ENCODE data around the gene PASK. TPM values are rescaled to one million over a fixed set of nuclear protein-coding genes. Genes with fewer than 3 reads are reported as not detected.

Gene PASK
- total RNA-seq, 1 experiment from 2014 or later = 80.9 TPM

DNA sequence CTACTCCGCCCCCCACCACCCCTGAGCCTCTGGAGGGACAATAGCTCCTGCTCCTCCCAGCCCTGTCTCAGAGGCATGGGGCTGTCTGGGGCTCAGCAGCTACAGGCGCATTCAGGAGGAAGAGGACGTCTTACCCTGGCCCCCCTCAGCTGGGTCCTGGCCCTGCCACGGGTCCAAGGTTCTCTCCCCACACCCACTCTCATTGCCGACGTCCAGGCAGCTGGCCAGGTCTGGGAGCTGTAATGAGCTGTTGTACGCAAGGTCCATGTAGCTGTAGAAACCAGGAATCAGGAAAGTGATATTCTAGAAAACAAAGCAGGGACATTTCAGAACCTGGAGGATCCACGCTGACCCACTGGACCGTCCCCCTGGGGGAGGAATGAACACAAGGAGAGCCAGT is 13.5 kb downstream of the PASK start:
- no peak for ATAC-seq
- Mint-ChIP-seq H3K4me3 (no peak overlapping the region), H3K9me3 (peaks cover 3% of the 10 kb centered on the region; the same call in 1 of the 2 replicates), H3K36me3 (peaks cover 34% of the 10 kb centered on the region), H3K4me1 (no peaks in the 10 kb centered on the region), H3K27ac (no peak overlapping the region), H3K27me3 (ENCODE audit: low read depth) (no peaks in the 10 kb centered on the region)
- ChIA-PET CTCF (no interaction called here), POLR2A (no interaction called here)
- TF ChIP-seq MAX (CRISPR knock-in tag; IDR thresholded peaks at IDR 0.05) (no peak), NFATC4 (CRISPR knock-in tag; IDR thresholded peaks at IDR 0.05) (no peak), MYBL2 (CRISPR knock-in tag; IDR thresholded peaks at IDR 0.05) (no peak), AFF4 (CRISPR knock-in tag; IDR thresholded peaks at IDR 0.05; ENCODE audit: borderline replicate concordance) (no peak), CDX4 (CRISPR knock-in tag; IDR thresholded peaks at IDR 0.05; ENCODE audit: borderline replicate concordance) (no peak), FOXP1 (CRISPR knock-in tag; IDR thresholded peaks at IDR 0.05; ENCODE audit: borderline replicate concordance) (no peak), TEAD4 (CRISPR knock-in tag; IDR thresholded peaks at IDR 0.05) (no peak), ESRRA (CRISPR knock-in tag; IDR thresholded peaks at IDR 0.05; ENCODE audit: borderline replicate concordance) (no peak), MLX (CRISPR knock-in tag; IDR thresholded peaks at IDR 0.05) (no peak), NFYB (CRISPR knock-in tag; conservative IDR thresholded peaks at IDR 0.05; ENCODE audit: low read depth) (no peak), PRDM15 (CRISPR knock-in tag; IDR thresholded peaks at IDR 0.05) (no peak), ZNF138 (CRISPR knock-in tag; conservative IDR thresholded peaks at IDR 0.05) (no peak), ELF4 (CRISPR knock-in tag; IDR thresholded peaks at IDR 0.05; ENCODE audit: low read depth) (no peak), EMX1 (CRISPR knock-in tag; IDR thresholded peaks at IDR 0.05) (no peak)
- TF ChIP-seq, protein P1, sequence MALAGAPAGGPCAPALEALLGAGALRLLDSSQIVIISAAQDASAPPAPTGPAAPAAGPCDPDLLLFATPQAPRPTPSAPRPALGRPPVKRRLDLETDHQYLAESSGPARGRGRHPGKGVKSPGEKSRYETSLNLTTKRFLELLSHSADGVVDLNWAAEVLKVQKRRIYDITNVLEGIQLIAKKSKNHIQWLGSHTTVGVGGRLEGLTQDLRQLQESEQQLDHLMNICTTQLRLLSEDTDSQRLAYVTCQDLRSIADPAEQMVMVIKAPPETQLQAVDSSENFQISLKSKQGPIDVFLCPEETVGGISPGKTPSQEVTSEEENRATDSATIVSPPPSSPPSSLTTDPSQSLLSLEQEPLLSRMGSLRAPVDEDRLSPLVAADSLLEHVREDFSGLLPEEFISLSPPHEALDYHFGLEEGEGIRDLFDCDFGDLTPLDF (CRISPR knock-in tag; IDR thresholded peaks at IDR 0.05) = no peak
- TF ChIP-seq, protein P2, sequence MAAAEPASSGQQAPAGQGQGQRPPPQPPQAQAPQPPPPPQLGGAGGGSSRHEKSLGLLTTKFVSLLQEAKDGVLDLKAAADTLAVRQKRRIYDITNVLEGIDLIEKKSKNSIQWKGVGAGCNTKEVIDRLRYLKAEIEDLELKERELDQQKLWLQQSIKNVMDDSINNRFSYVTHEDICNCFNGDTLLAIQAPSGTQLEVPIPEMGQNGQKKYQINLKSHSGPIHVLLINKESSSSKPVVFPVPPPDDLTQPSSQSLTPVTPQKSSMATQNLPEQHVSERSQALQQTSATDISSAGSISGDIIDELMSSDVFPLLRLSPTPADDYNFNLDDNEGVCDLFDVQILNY (CRISPR knock-in tag; IDR thresholded peaks at IDR 0.05) = no peak
- TF ChIP-seq, protein P3, sequence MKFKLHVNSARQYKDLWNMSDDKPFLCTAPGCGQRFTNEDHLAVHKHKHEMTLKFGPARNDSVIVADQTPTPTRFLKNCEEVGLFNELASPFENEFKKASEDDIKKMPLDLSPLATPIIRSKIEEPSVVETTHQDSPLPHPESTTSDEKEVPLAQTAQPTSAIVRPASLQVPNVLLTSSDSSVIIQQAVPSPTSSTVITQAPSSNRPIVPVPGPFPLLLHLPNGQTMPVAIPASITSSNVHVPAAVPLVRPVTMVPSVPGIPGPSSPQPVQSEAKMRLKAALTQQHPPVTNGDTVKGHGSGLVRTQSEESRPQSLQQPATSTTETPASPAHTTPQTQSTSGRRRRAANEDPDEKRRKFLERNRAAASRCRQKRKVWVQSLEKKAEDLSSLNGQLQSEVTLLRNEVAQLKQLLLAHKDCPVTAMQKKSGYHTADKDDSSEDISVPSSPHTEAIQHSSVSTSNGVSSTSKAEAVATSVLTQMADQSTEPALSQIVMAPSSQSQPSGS (CRISPR knock-in tag; IDR thresholded peaks at IDR 0.05; ENCODE audit: borderline replicate concordance, low read depth) = no peak
- TF ChIP-seq, protein P4, sequence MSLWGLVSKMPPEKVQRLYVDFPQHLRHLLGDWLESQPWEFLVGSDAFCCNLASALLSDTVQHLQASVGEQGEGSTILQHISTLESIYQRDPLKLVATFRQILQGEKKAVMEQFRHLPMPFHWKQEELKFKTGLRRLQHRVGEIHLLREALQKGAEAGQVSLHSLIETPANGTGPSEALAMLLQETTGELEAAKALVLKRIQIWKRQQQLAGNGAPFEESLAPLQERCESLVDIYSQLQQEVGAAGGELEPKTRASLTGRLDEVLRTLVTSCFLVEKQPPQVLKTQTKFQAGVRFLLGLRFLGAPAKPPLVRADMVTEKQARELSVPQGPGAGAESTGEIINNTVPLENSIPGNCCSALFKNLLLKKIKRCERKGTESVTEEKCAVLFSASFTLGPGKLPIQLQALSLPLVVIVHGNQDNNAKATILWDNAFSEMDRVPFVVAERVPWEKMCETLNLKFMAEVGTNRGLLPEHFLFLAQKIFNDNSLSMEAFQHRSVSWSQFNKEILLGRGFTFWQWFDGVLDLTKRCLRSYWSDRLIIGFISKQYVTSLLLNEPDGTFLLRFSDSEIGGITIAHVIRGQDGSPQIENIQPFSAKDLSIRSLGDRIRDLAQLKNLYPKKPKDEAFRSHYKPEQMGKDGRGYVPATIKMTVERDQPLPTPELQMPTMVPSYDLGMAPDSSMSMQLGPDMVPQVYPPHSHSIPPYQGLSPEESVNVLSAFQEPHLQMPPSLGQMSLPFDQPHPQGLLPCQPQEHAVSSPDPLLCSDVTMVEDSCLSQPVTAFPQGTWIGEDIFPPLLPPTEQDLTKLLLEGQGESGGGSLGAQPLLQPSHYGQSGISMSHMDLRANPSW (CRISPR knock-in tag; conservative IDR thresholded peaks at IDR 0.05; ENCODE audit: low read depth) = no peak
- DNase-seq (ENCODE audit: low spot score) = no peak
